ENCODE results near the gene ITPRID2. TPM values are rescaled to one million over a fixed set of nuclear protein-coding genes. Genes with fewer than 3 reads are reported as not detected.
"Not testable (repeated sequence)": the region's sequence is repeated elsewhere in the genome, so short reads cannot be mapped to it uniquely, and the experiment has no call there.

The ITPRID2 gene
- total and polyA plus RNA-seq, 12 donors = 25.5 to 103 (median 79.8) TPM

DNA sequence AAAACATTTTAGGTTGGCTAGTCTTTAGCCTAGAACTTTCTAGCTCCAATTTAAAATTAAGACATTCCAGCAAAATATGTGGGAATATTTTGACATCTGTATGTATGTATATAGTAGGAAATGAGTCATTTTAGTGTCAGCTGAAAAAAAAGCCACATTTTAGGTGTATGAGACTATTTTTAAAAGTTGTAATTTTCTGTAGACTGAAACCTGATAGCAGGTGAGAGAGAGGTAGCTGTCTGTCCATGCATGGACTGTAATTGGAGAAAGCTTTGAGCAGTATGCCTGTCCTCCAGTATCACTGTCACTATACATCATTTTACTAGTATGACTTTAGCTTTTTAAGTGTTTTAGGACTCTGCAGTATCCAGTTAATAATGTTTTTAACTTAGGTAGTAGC lies 68.0 kb downstream of the ITPRID2 start:
- intact Hi-C loops (cut with DNase I) = no loop called here
- TF ChIP-seq CTCF (IDR thresholded peaks at IDR 0.05) = no peak
- no peak for TF ChIP-seq POLR2A (IDR thresholded peaks at IDR 0.05)

GRCh38 chr2:181961167-181961566 lies 69.6 kb downstream of the ITPRID2 start:
- H3K4me1 ChIP-seq (replicated peaks in 1 of 2); H3K27ac ChIP-seq; intact Hi-C loops (cut with DNase I); H3K27me3 ChIP-seq; DNase-seq; H3K9me3 ChIP-seq (replicated peaks in 1 of 3); H3K4me3 ChIP-seq; H3K36me3 ChIP-seq (replicated peaks in 1 of 2): not testable (repeated sequence)
- 92 to 100% (median 94%) methylated on average over 4 to 8 of the region's 8 CpGs for WGBS, 4 donors

More for the DNA sequence above, 68.0 kb downstream of the ITPRID2 start:
- Histone ChIP-seq H3K36me3 (replicated peaks in 1 of 2) (no peaks in the 10 kb centered on the region), H3K9me3 (replicated peaks in 1 of 3) (no peaks in the 10 kb centered on the region), H3K4me1 (replicated peaks in 1 of 2) (no peaks in the 10 kb centered on the region), H3K27ac (no peak overlapping the region), H3K4me3 (no peak overlapping the region), H3K27me3 (no peaks in the 10 kb centered on the region)
- no peak for DNase-seq

DNA sequence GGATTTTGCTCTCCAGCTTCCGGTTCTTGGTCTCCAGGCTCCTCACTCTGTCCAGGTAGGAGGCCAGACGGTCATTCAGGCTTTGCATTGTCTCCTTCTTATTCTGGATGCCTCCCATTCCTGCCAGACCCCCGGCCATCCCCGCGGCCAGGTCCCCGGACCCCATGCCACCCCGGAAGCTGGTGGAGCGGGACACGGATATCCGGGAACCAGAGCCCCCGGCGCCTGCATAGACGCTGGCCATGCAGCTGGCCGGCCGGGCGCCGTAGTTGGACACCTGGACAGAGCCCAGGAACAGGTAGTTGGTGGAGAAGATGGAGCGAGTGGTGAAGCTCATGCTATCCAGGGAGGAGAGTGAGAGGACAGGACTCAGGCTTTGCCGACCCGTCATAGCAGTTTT lies 70.6 kb downstream of the ITPRID2 start:
- Histone ChIP-seq H3K9me3 (replicated peaks in 1 of 3) (no peaks in the 10 kb centered on the region), H3K27ac (no peak overlapping the region), H3K27me3 (no peaks in the 10 kb centered on the region), H3K4me3 (no peak overlapping the region), H3K36me3 (replicated peaks in 1 of 2) (no peaks in the 10 kb centered on the region), H3K4me1 (replicated peaks in 1 of 2) (no peaks in the 10 kb centered on the region)
- TF ChIP-seq POLR2A (IDR thresholded peaks at IDR 0.05) = no peak
- TF ChIP-seq CTCF (IDR thresholded peaks at IDR 0.05) = no peak
- DNase-seq = no peak
- intact Hi-C loops (cut with DNase I) = no loop called here
- WGBS, 4 donors = 93 to 97% (median 95%) methylated on average over 13 to 20 of the region's 20 CpGs

DNA sequence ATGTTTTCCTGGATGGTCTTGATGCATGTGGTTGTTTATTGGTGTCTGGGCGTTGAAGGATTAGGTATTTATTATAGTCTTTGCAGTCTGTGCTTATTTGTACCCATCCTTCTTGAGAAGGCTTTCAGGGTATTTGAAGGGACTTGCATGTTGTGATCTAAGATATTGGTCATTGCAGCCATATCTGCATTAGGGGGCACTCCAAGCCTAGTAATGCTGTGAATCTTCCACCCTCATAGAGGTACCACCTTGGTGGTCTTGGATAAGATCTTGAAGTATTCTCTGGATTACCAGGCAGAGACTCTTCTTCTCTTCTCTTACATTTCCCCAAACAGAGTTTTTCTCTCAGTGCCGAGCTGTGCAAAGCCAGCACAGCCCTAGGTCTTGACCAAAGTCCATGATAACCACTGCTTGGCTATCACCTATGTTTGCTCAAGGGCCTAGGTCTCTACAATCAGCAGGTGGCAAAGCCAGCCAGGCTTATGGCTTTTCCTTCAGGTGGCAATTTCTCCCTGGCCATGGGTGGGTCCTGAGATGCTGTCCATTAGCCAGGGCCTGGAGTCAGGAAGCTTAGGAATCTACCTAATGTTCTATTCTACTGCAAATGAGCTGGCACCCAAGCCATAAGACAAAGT lies 78.7 kb downstream of the ITPRID2 start:
- H3K36me3 ChIP-seq (replicated peaks in 1 of 2) = no peaks in the 10 kb centered on the region
- H3K4me1 ChIP-seq (replicated peaks in 1 of 2) = no peaks in the 10 kb centered on the region
- H3K4me3 ChIP-seq = no peak overlapping the region
- WGBS, 4 donors = 72 to 86% (median 82%) methylated on average over 2 of the region's 2 CpGs
- no peaks in the 10 kb centered on the region for H3K27me3 ChIP-seq
- intact Hi-C loops (cut with DNase I) = no loop called here
- TF ChIP-seq POLR2A (IDR thresholded peaks at IDR 0.05) (no peak), CTCF (IDR thresholded peaks at IDR 0.05) (no peak)
- H3K9me3 ChIP-seq (replicated peaks in 1 of 3) = no peaks in the 10 kb centered on the region
- DNase-seq = no peak
- no peak overlapping the region for H3K27ac ChIP-seq

DNA sequence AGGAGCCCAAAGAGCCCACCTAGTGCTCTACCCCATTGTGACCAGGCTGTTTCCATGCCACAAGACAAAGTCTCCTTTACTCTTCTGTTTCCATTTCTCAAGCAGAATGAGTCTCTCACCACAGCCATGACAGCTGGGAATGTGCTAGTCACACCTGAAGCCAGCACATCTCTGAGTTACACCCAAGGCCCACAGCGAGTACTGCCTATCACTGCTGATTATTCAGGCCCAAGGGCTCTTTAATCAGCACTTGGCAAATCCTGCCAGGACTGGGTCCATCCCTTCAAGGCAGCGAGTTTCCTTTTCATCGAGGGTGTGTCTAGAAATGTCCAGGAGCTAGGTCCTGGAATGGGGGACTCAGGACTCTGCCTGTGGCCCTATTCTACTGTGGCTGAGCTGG lies 79.5 kb downstream of the ITPRID2 start:
- Histone ChIP-seq H3K36me3 (replicated peaks in 1 of 2) (no peaks in the 10 kb centered on the region), H3K9me3 (replicated peaks in 1 of 3) (no peaks in the 10 kb centered on the region), H3K4me1 (replicated peaks in 1 of 2) (no peaks in the 10 kb centered on the region), H3K27me3 (no peaks in the 10 kb centered on the region), H3K27ac (no peak overlapping the region), H3K4me3 (no peak overlapping the region)
- intact Hi-C loops (cut with DNase I) = no loop called here
- no peak for TF ChIP-seq CTCF (IDR thresholded peaks at IDR 0.05)
- TF ChIP-seq POLR2A (IDR thresholded peaks at IDR 0.05) = no peak
- DNase-seq = no peak
- WGBS, 4 donors = 78 to 100% (median 94%) methylated on average over 3 of the region's 3 CpGs

All from adrenal gland (tissue), 12 donors.